H1 (cell line): ENCODE measurements around the gene ZNF77. TPM values are rescaled to one million over a fixed set of nuclear protein-coding genes. Genes with fewer than 3 reads are reported as not detected.

Experiments used
- CTCF ChIA-PET: fragments of 300-600 bp; sonication (Branson Sonifier 250); formaldehyde crosslinking; loops from one replicate; lab custom pipeline; 2021; ENCODE audit not compliant: partially characterized antibody; lab: Charles Lee
- POLR2A ChIA-PET: fragments of 300-600 bp; sonication (Branson Sonifier 250); formaldehyde crosslinking; loops from one replicate; lab custom pipeline; 2021; ENCODE audit warnings: inconsistent platforms; ENCODE audit not compliant: partially characterized antibody; lab: Charles Lee
- DNase-seq, 2 experiments: peaks; one replicate each; pipeline versions ENCODE4 v3.0.0 to v3.0.0-alpha.2; 2010 to 2022; ENCODE audit warnings: low spot score in 2 of 2, low read depth in 1 of 2, mixed read lengths in 1 of 2
- FAIRE-seq: peaks from 2 replicates; lab custom pipeline; 2011; peaks lifted over from hg19 to GRCh38; lab: Jason Lieb, UNC
- H2AFZ ChIP-seq: 2 replicates; pipeline ENCODE4 v1.8.1; 2012; ENCODE audit warnings: low read length, inconsistent platforms
- H2AK5ac ChIP-seq: 2 replicates; pipeline ENCODE4 v1.6.1; 2013; ENCODE audit warnings: low read depth, low read length
- H2BK120ac ChIP-seq: replicated peaks from 2 replicates; pipeline ENCODE3; 2013; ENCODE audit warnings: low read depth, low read length, inconsistent platforms
- H2BK12ac ChIP-seq: 2 replicates; pipeline ENCODE4 v1.6.1; 2013; ENCODE audit warnings: low read depth, low read length
- H2BK15ac ChIP-seq: 2 replicates; pipeline ENCODE4 v1.6.1; 2013; ENCODE audit warnings: low read length
- H2BK20ac ChIP-seq: 2 replicates; pipeline ENCODE4 v1.6.1; 2013; ENCODE audit warnings: low read length
- H2BK5ac ChIP-seq: 2 replicates; pipeline ENCODE4 v1.6.1; 2013; ENCODE audit warnings: low read depth, low read length
- H3K14ac ChIP-seq: 2 replicates; pipeline ENCODE4 v1.6.1; 2013; ENCODE audit warnings: inconsistent platforms; ENCODE audit not compliant: insufficient read length
- H3K18ac ChIP-seq: 2 replicates; pipeline ENCODE4 v1.6.1; 2013; ENCODE audit warnings: low read length; ENCODE audit errors: extremely low read depth
- H3K23ac ChIP-seq: 2 replicates; pipeline ENCODE4 v1.6.1; 2013; ENCODE audit warnings: inconsistent platforms; ENCODE audit not compliant: insufficient read length
- H3K23me2 ChIP-seq: 2 replicates; pipeline ENCODE4 v1.6.1; 2013; ENCODE audit warnings: low read depth, low read length
- H3K27ac ChIP-seq: 2 replicates; pipeline ENCODE4 v1.6.1; 2011; ENCODE audit warnings: low read depth, low read length, inconsistent platforms
- H3K27me3 ChIP-seq, 4 experiments: replicated peaks in 1 of 4; 1 replicate in 1 of 4; 2 replicates in 3 of 4; pipeline versions ENCODE4 v1.6.1 to v1.8.1; 2011 to 2013; ENCODE audit warnings: low read length in 3 of 4, mild to moderate bottlenecking in 3 of 4, inconsistent platforms in 2 of 4, mixed read lengths in 2 of 4, moderate library complexity in 1 of 4; ENCODE audit not compliant: control insufficient read depth in 3 of 4, insufficient read depth in 3 of 4; ENCODE audit errors: extremely low read depth in 1 of 4
- H3K36me3 ChIP-seq, 4 experiments: 2 replicates each; pipeline versions ENCODE4 v1.6.1 to v1.8.1; 2011 to 2013; ENCODE audit warnings: mild to moderate bottlenecking in 4 of 4, low read length in 3 of 4, moderate library complexity in 2 of 4, control low read depth in 1 of 4, inconsistent platforms in 1 of 4; ENCODE audit not compliant: insufficient read depth in 4 of 4, control insufficient read depth in 2 of 4
- H3K4ac ChIP-seq: replicated peaks from 2 replicates; pipeline ENCODE3; 2013; ENCODE audit warnings: low read length, low read depth, mixed read lengths, inconsistent platforms; ENCODE audit not compliant: insufficient read length
- H3K4me1 ChIP-seq, 4 experiments: replicated peaks in 1 of 4; 1 replicate in 1 of 4; 2 replicates in 3 of 4; pipeline versions ENCODE4 v1.6.1 to v1.8.1; 2011 to 2013; ENCODE audit warnings: low read length in 3 of 4, inconsistent platforms in 2 of 4, mixed read lengths in 1 of 4; ENCODE audit not compliant: insufficient read depth in 4 of 4, control insufficient read depth in 3 of 4
- H3K4me2 ChIP-seq, 2 experiments: 2 replicates each; pipeline versions ENCODE4 v1.6.1 to v1.8.1; 2011 to 2013; ENCODE audit warnings: low read depth in 2 of 2, low read length in 2 of 2, control low read depth in 1 of 2, inconsistent platforms in 1 of 2, mild to moderate bottlenecking in 1 of 2; ENCODE audit not compliant: insufficient read depth in 1 of 2
- H3K4me3 ChIP-seq, 4 experiments: fragments of 200-600, 300-600 bp in 1 of 4; sonication (generic), shearing (Covaris generic), sonication (Bioruptor Twin) in 1 of 4; 2 replicates each; pipeline versions ENCODE4 v1.5.1 to v1.8.1; 2011 to 2016; ENCODE audit warnings: low read length in 4 of 4, low read depth in 3 of 4, control low read depth in 2 of 4, inconsistent platforms in 2 of 4, mild to moderate bottlenecking in 2 of 4, mixed read lengths in 1 of 4, moderate library complexity in 1 of 4; ENCODE audit not compliant: insufficient read depth in 2 of 4; ENCODE audit errors: extremely low read depth in 1 of 4
- H3K56ac ChIP-seq: replicated peaks from 2 replicates; pipeline ENCODE3; 2013; ENCODE audit warnings: low read depth, mild to moderate bottlenecking, mixed read lengths, low read length, inconsistent platforms; ENCODE audit not compliant: insufficient read length
- H3K79me1 ChIP-seq: 2 replicates; pipeline ENCODE4 v1.6.1; 2013; ENCODE audit warnings: low read depth, low read length, control low read depth
- H3K79me2 ChIP-seq, 2 experiments: 2 replicates each; pipeline versions ENCODE4 v1.6.1 to v1.8.1; 2012 to 2013; ENCODE audit warnings: low read length in 2 of 2, mild to moderate bottlenecking in 2 of 2, inconsistent platforms in 1 of 2; ENCODE audit not compliant: insufficient read depth in 2 of 2, control insufficient read depth in 1 of 2
- H3K9ac ChIP-seq, 4 experiments: replicated peaks in 1 of 4; 1 replicate in 1 of 4; 2 replicates in 3 of 4; pipeline versions ENCODE4 v1.6.1 to v1.8.1; 2011 to 2013; ENCODE audit warnings: low read depth in 3 of 4, low read length in 3 of 4, control low read depth in 2 of 4, mild to moderate bottlenecking in 2 of 4, moderate library complexity in 2 of 4, inconsistent platforms in 1 of 4; ENCODE audit errors: extremely low read depth in 1 of 4
- H3K9me3 ChIP-seq, 2 experiments: 2 replicates each; pipeline versions ENCODE4 v1.6.1 to v1.8.1; 2012 to 2013; ENCODE audit warnings: mild to moderate bottlenecking in 2 of 2, moderate library complexity in 2 of 2, control low read depth in 1 of 2, inconsistent platforms in 1 of 2, low read depth in 1 of 2, low read length in 1 of 2, mixed read lengths in 1 of 2; ENCODE audit not compliant: insufficient read depth in 2 of 2
- H4K20me1 ChIP-seq, 2 experiments: replicated peaks in 1 of 2; 2 replicates each; pipeline versions ENCODE3 to v1.8.1; 2011 to 2013; ENCODE audit warnings: inconsistent platforms in 2 of 2, low read length in 2 of 2, mild to moderate bottlenecking in 1 of 2; ENCODE audit not compliant: insufficient read depth in 2 of 2, control insufficient read depth in 1 of 2
- H4K5ac ChIP-seq: 2 replicates; pipeline ENCODE4 v1.6.1; 2013; ENCODE audit warnings: low read length, low read depth, mixed read lengths, inconsistent platforms; ENCODE audit not compliant: insufficient read length
- H4K8ac ChIP-seq: 2 replicates; pipeline ENCODE4 v1.8.0; 2013; ENCODE audit warnings: mild to moderate bottlenecking, moderate library complexity, low read length, inconsistent platforms; ENCODE audit not compliant: insufficient read depth; ENCODE audit errors: extremely low read depth
- H4K91ac ChIP-seq: replicated peaks from 2 replicates; pipeline ENCODE3; 2013; ENCODE audit warnings: low read length, mixed read lengths, inconsistent platforms; ENCODE audit not compliant: insufficient read length
- GABPA ChIP-seq: IDR thresholded peaks from 2 replicates; pipeline ENCODE4 v1.6.1; 2011; ENCODE audit warnings: mild to moderate bottlenecking, low read length, moderate library complexity, borderline replicate concordance; ENCODE audit not compliant: insufficient read depth
- WGBS, 2 experiments: shearing (Covaris generic) in 1 of 2; methylation state at CpG; one replicate each; pipeline versions ENCODE4 v1.1.6 to v1.1.7; 2013 to 2015; ENCODE audit warnings: low lambda C conversion rate in 2 of 2, mixed read lengths in 2 of 2, inconsistent platforms in 1 of 2, low coverage in 1 of 2, missing lambda C conversion rate in 1 of 2; ENCODE audit not compliant: insufficient replicate concordance in 2 of 2, insufficient coverage in 1 of 2, insufficient read length in 1 of 2; ENCODE audit errors: extremely low coverage in 1 of 2, missing lambda C conversion rate in 1 of 2; 5-methylcytosine and 5-hydroxymethylcytosine counted together
- polyA plus RNA-seq, 7 experiments: library from polyadenylated mRNA; depleted of rRNA in 3 of 7; stranded (reverse) in 5 of 7; unstranded in 2 of 7; fragments of >200 nt in 5 of 7; fragments of 200-250 nt in 2 of 7; gene quantifications; 1 replicate in 5 of 7; 2 replicates in 1 of 7; 4 replicates in 1 of 7; pipeline versions ENCODE4 v1.2.1 to v1.2.3, GENCODE V29; 2011 to 2013; ENCODE audit warnings: missing spikeins in 2 of 7, mixed read lengths in 2 of 7
- total RNA-seq: library from RNA; stranded (reverse); fragmentation: NEBNext Ultra II Directional; extraction: Animal tissue kit (Norgen Biotek cat#: 25700); gene quantifications from 2 replicates; pipeline ENCODE4 v1.2.1, GENCODE V29; 2021

ZNF77 gene
- total and polyA plus RNA-seq, 2 of the 8 experiments (the other 6 are each of a cell fraction or from before 2014, with no cell fraction given): 2.9 to 4.7 TPM

- H3K36me3 ChIP-seq: no peaks in the 10 kb centered on the region
- H2BK120ac ChIP-seq: no peak overlapping the region
- no peaks in the 10 kb centered on the region for H3K23me2 ChIP-seq
- no peaks in the 10 kb centered on the region for H4K20me1 ChIP-seq
- no peak overlapping the region for H3K23ac ChIP-seq
- H3K56ac ChIP-seq: no peak overlapping the region
- no peaks in the 10 kb centered on the region for H3K79me2 ChIP-seq
- H3K4me2 ChIP-seq: no peak overlapping the region
- H3K18ac ChIP-seq: no peak overlapping the region
- peak overlapping the region; percentile 23; the same call in 1 of the 2 replicates for H2BK12ac ChIP-seq
- H3K4me1 ChIP-seq: no peaks in the 10 kb centered on the region
- H3K14ac ChIP-seq: no peak overlapping the region
- no peak overlapping the region for H3K27ac ChIP-seq
- FAIRE-seq (no peak), DNase-seq (no peak)
- 0 out of 2 replicates have a peak overlapping the region, but pooled peaks have one; percentile 81 for H2BK15ac ChIP-seq
- ChIA-PET POLR2A (interaction anchor here (1.4 kb wide), 1 partner anchor 112 kb away, joined by 3 read pairs; no protein-coding TSS in a partner anchor), CTCF (interaction anchor here (0.7 to 18.9 kb wide), 25 partner anchors 8 to 198 kb away, joined by 3 to 260 read pairs (median 6); partner anchors contain the start of gene TLE2)
- H3K9ac ChIP-seq: no peak overlapping the region
- no peak for TF ChIP-seq GABPA
- no peak overlapping the region for H4K8ac ChIP-seq
- no peak overlapping the region for H4K5ac ChIP-seq
- no peak overlapping the region for H2AK5ac ChIP-seq
- H3K4me3 ChIP-seq: no peak overlapping the region
- no peaks in the 10 kb centered on the region for H3K79me1 ChIP-seq
- H3K9me3 ChIP-seq: no peaks in the 10 kb centered on the region
- no peak overlapping the region for H2BK20ac ChIP-seq
- WGBS, 2 experiments: 87% methylated on average over 5 of the region's 5 CpGs; no CpG with 5 or more reads in 1 of the 2 experiments
- no peaks in the 10 kb centered on the region for H3K27me3 ChIP-seq
- H4K91ac ChIP-seq: no peak overlapping the region
- no peak overlapping the region for H2BK5ac ChIP-seq
- no peak overlapping the region for H3K4ac ChIP-seq
- H2AFZ ChIP-seq: no peak overlapping the region
These were observed 18.4 kb upstream of the ZNF77 start for GRCh38 chr19:2963122-2963521.
